Smooth muscle cell (in vitro differentiated cells): ENCODE measurements around the gene SCN5A. TPM values are rescaled to one million over a fixed set of nuclear protein-coding genes. Genes with fewer than 3 reads are reported as not detected.

ENCODE experiments used
- DNase-seq: peaks from one replicate; lab custom pipeline; 2025; ENCODE audit not compliant: unreplicated experiment; lab: John Stamatoyannopoulos, UW
- H2AFZ ChIP-seq: fragments of 200-600 bp; sonication (generic); 2 replicates; pipeline ENCODE4 v1.6.0; 2016; ENCODE audit warnings: antibody characterized with exemption, low read depth, mild to moderate bottlenecking
- H3F3A ChIP-seq: fragments of 200-600 bp; sonication (generic); 2 replicates; pipeline ENCODE4 v1.6.0; 2017; ENCODE audit warnings: antibody characterized with exemption, low read depth
- H3K27ac ChIP-seq: fragments of 200-600 bp; sonication (generic); 2 replicates; pipeline ENCODE4 v1.5.1; 2016; ENCODE audit warnings: low read depth, mild to moderate bottlenecking
- H3K27me3 ChIP-seq: fragments of 200-600 bp; sonication (generic); 2 replicates; pipeline ENCODE4 v1.6.1; 2016; ENCODE audit warnings: low read depth, mild to moderate bottlenecking
- H3K36me3 ChIP-seq: fragments of 200-600 bp; sonication (generic); 2 replicates; pipeline ENCODE4 v1.5.1; 2016; ENCODE audit warnings: low read depth
- H3K4me1 ChIP-seq: fragments of 200-600 bp; sonication (generic); 2 replicates; pipeline ENCODE4 v1.5.1; 2016; ENCODE audit warnings: low read depth
- H3K4me2 ChIP-seq: fragments of 200-600 bp; sonication (generic); 2 replicates; pipeline ENCODE4 v1.6.0; 2016; ENCODE audit warnings: mild to moderate bottlenecking
- H3K4me3 ChIP-seq: fragments of 200-600 bp; sonication (generic); 2 replicates; pipeline ENCODE4 v1.5.1; 2016; ENCODE audit warnings: mild to moderate bottlenecking
- H3K79me2 ChIP-seq: fragments of 200-600 bp; sonication (generic); 2 replicates; pipeline ENCODE4 v1.6.0; 2016; ENCODE audit warnings: low read depth, mild to moderate bottlenecking
- H3K9ac ChIP-seq: fragments of 200-600 bp; sonication (generic); 2 replicates; pipeline ENCODE4 v1.6.0; 2016; ENCODE audit warnings: low read depth
- H3K9me3 ChIP-seq: fragments of 200-600 bp; sonication (generic); replicated peaks from 2 replicates; pipeline ENCODE4 v1.5.1; 2016; ENCODE audit warnings: low read depth
- H4K20me1 ChIP-seq: fragments of 200-600 bp; sonication (generic); 2 replicates; pipeline ENCODE4 v1.6.0; 2016; ENCODE audit warnings: low read depth
- CTCF ChIP-seq: fragments of 200-600 bp; sonication (generic); IDR thresholded peaks from 2 replicates; pipeline ENCODE4 v1.5.1; 2017; ENCODE audit warnings: borderline replicate concordance, mild to moderate bottlenecking, antibody characterized with exemption; ENCODE audit not compliant: insufficient read depth, poor library complexity, severe bottlenecking
- WGBS: methylation state at CpG from one replicate; pipeline ENCODE4 v1.1.7; 2016; ENCODE audit warnings: low lambda C conversion rate; 5-methylcytosine and 5-hydroxymethylcytosine counted together
- polyA plus RNA-seq: library from polyadenylated mRNA; unstranded; fragments of >200 nt; fragmentation: Nextera tagmentation; extraction: Ambion mirVana; gene quantifications from 2 replicates; pipeline ENCODE4 v1.2.1, GENCODE V29; 2016
- total RNA-seq: library from RNA; depleted of rRNA; stranded (reverse); fragments of >200 nt; gene quantifications from 2 replicates; pipeline ENCODE4 v1.2.3, GENCODE V29; 2014

Gene SCN5A
- total and polyA plus RNA-seq, 2 experiments from 2014 or later, result 0.93 to 3.4 TPM

GRCh38 chr3:38534604-38535003 lies 114.9 kb downstream of the SCN5A start:
- no peak overlapping the region for H2AFZ ChIP-seq
- WGBS, result 96% methylated on average over 7 of the region's 7 CpGs
- H3K9me3 ChIP-seq, result no peaks in the 10 kb centered on the region
- H3K4me2 ChIP-seq, result no peak overlapping the region
- no peaks in the 10 kb centered on the region for H3K36me3 ChIP-seq
- no peaks in the 10 kb centered on the region for H4K20me1 ChIP-seq
- no peak overlapping the region for H3K9ac ChIP-seq
- no peak overlapping the region for H3K27ac ChIP-seq
- H3K27me3 ChIP-seq, result no peaks in the 10 kb centered on the region
- H3F3A ChIP-seq, result no peaks in the 10 kb centered on the region
- no peak for TF ChIP-seq CTCF
- DNase-seq, result no peak
- no peak overlapping the region for H3K4me3 ChIP-seq
- H3K4me1 ChIP-seq, result no peaks in the 10 kb centered on the region
- no peaks in the 10 kb centered on the region for H3K79me2 ChIP-seq

DNA sequence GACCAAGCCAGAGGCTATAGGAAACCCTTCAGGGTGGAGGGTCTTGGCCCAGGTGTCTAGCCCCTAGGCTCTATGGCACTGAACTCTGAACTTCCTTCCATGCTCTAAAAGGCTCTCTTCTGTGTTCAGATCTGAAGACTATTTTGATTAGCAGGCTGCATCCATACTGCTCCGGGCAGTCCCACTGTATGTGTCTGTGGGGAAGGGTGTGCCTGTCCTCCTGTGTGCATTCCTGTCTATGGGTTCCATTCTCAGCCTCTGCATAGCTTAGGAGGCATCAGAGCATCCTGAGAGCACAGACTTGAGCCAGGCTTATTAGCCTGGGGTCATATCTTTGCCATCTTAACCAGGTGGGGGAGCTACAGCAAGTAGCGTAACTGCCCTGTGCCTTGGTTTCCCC lies 115.3 kb downstream of the SCN5A start:
- DNase-seq, result no peak
- Histone ChIP-seq H3K4me3 (no peak overlapping the region), H3K79me2 (no peaks in the 10 kb centered on the region), H3K9ac (no peak overlapping the region), H3K4me1 (no peaks in the 10 kb centered on the region), H3K36me3 (no peaks in the 10 kb centered on the region), H3F3A (no peaks in the 10 kb centered on the region), H3K9me3 (no peaks in the 10 kb centered on the region), H3K27me3 (no peaks in the 10 kb centered on the region), H4K20me1 (no peaks in the 10 kb centered on the region), H2AFZ (no peak overlapping the region), H3K4me2 (no peak overlapping the region), H3K27ac (no peak overlapping the region)
- WGBS, result 96% methylated on average over 2 of the region's 2 CpGs
- no peak for TF ChIP-seq CTCF

- no peak overlapping the region for H3K9ac ChIP-seq
- H3K79me2 ChIP-seq, result no peaks in the 10 kb centered on the region
- H3K9me3 ChIP-seq, result no peaks in the 10 kb centered on the region
- DNase-seq, result no peak
- H2AFZ ChIP-seq, result no peak overlapping the region
- no peak overlapping the region for H3K4me3 ChIP-seq
- H3K4me2 ChIP-seq, result no peak overlapping the region
- 34% methylated on average over 13 of the region's 13 CpGs for WGBS
- H4K20me1 ChIP-seq, result no peaks in the 10 kb centered on the region
- no peaks in the 10 kb centered on the region for H3K36me3 ChIP-seq
- no peak for TF ChIP-seq CTCF
- H3F3A ChIP-seq, result no peaks in the 10 kb centered on the region
- H3K27ac ChIP-seq, result no peak overlapping the region
- no peaks in the 10 kb centered on the region for H3K27me3 ChIP-seq
- no peaks in the 10 kb centered on the region for H3K4me1 ChIP-seq
Measured at GRCh38 chr3:38533285-38533976, 116.1 kb downstream of the SCN5A start.

DNA sequence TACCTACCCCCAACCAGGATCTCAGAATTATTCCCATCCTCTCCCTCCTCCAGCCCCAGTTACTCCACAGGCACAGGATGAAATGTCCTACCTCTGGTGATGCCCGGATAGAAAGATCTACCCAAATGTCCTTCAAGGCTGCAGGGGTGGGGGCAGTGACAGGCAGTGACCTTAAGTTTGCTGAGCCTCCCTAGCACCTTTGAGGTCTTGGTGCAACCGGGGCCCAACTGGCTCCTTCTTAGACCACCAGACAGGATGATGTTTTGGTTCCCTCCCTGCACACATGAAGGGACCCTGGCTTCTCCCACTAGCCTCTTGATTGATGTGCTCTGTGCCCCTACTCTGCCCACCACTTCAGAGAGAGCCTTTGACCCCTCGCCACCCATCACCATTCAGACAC lies 117.0 kb downstream of the SCN5A start:
- no peak for TF ChIP-seq CTCF
- Histone ChIP-seq H3K9ac (no peak overlapping the region), H3K4me3 (no peak overlapping the region), H4K20me1 (no peaks in the 10 kb centered on the region), H3K79me2 (no peaks in the 10 kb centered on the region), H3K4me1 (no peaks in the 10 kb centered on the region), H3K36me3 (no peaks in the 10 kb centered on the region), H3K27ac (no peak overlapping the region), H3K27me3 (no peaks in the 10 kb centered on the region), H2AFZ (no peak overlapping the region), H3F3A (no peaks in the 10 kb centered on the region), H3K4me2 (no peak overlapping the region), H3K9me3 (no peaks in the 10 kb centered on the region)
- no peak for DNase-seq
- WGBS, result 95% methylated on average over 3 of the region's 3 CpGs
